ENCODE data around the gene CLCNKB.
"Not testable (repeated sequence)": the region's sequence is repeated elsewhere in the genome, so short reads cannot be mapped to it uniquely, and the experiment has no call there.

Gene CLCNKB

GRCh38 chr1:16036461-16036860 is 7.1 kb upstream of the CLCNKB start:
- DNase-seq: not testable (repeated sequence)

- DNase-seq: no peak
Observed at GRCh38 chr1:16038620-16038912, 5.0 kb upstream of the CLCNKB start.

- not testable (repeated sequence) for DNase-seq
Observed at GRCh38 chr1:16039871-16040270, 3.7 kb upstream of the CLCNKB start.

GRCh38 chr1:16041200-16041599 is 2.4 kb upstream of the CLCNKB start:
- no peak for DNase-seq

- no peak for DNase-seq
Observed at GRCh38 chr1:16042096-16042495, 1.5 kb upstream of the CLCNKB start.

- DNase-seq: not testable (repeated sequence)
Observed at GRCh38 chr1:16042654-16043053, 928 bp upstream of the CLCNKB start.

GRCh38 chr1:16043950-16044349 is 368 bp downstream of the CLCNKB start:
- DNase-seq: no peak

- DNase-seq: no peak
Observed at GRCh38 chr1:16046842-16047241, 3.3 kb downstream of the CLCNKB start.

- DNase-seq: no peak
Observed at GRCh38 chr1:16047791-16048475, 4.4 kb downstream of the CLCNKB start.

- DNase-seq: peak; percentile 44
Observed at GRCh38 chr1:16048573-16049189, 5.1 kb downstream of the CLCNKB start.

- no peak for DNase-seq
Observed at GRCh38 chr1:16050328-16050727, 6.7 kb downstream of the CLCNKB start.

GRCh38 chr1:16051039-16051438 is 7.5 kb downstream of the CLCNKB start:
- no peak for DNase-seq

- DNase-seq: not testable (repeated sequence)
Observed at GRCh38 chr1:16051949-16052348, 8.4 kb downstream of the CLCNKB start.

- DNase-seq: no peak
Observed at GRCh38 chr1:16053781-16054502, 10.4 kb downstream of the CLCNKB start.

GRCh38 chr1:16054598-16055540 is 11.3 kb downstream of the CLCNKB start:
- DNase-seq: no peak

GRCh38 chr1:16055613-16056520 is 12.3 kb downstream of the CLCNKB start:
- peak; percentile 88 for DNase-seq

- not testable (repeated sequence) for DNase-seq
Observed at GRCh38 chr1:16056521-16056912, 12.9 kb downstream of the CLCNKB start.

- not testable (repeated sequence) for DNase-seq
Observed at GRCh38 chr1:16057314-16057915, 13.8 kb downstream of the CLCNKB start.

GRCh38 chr1:16058394-16059120 is 15.0 kb downstream of the CLCNKB start:
- DNase-seq: not testable (repeated sequence)

- no peak for DNase-seq
Observed at GRCh38 chr1:16061266-16061665, 17.7 kb downstream of the CLCNKB start.
